Activated T-cell treated with anti-CD3 and anti-CD28 coated beads, Interleukin-2, amount 50 U/mL, for 24 hours (primary cell): ENCODE measurements around the gene TENT5C.

Experiments used
- DNase-seq: peaks from one replicate; pipeline ENCODE4 v3.0.0-alpha.2; 2020
- H3K27ac Mint-ChIP-seq: 2 replicates; pipeline ENCODE4 v1.8.0; 2020; ENCODE audit warnings: mild to moderate bottlenecking, mixed read lengths
- H3K27me3 Mint-ChIP-seq: 2 replicates; pipeline ENCODE4 v1.8.0; 2020; ENCODE audit warnings: mixed read lengths
- H3K36me3 Mint-ChIP-seq: 2 replicates; pipeline ENCODE4 v1.8.0; 2020; ENCODE audit warnings: low read depth, mixed read lengths
- H3K4me1 Mint-ChIP-seq: 2 replicates; pipeline ENCODE4 v1.8.0; 2020; ENCODE audit warnings: low read depth, mixed read lengths
- H3K4me3 Mint-ChIP-seq: 2 replicates; pipeline ENCODE4 v1.8.0; 2020; ENCODE audit warnings: mild to moderate bottlenecking, moderate library complexity, mixed read lengths
- H3K9me3 Mint-ChIP-seq: 2 replicates; pipeline ENCODE4 v1.8.0; 2020; ENCODE audit warnings: mixed read lengths

The TENT5C gene

DNA sequence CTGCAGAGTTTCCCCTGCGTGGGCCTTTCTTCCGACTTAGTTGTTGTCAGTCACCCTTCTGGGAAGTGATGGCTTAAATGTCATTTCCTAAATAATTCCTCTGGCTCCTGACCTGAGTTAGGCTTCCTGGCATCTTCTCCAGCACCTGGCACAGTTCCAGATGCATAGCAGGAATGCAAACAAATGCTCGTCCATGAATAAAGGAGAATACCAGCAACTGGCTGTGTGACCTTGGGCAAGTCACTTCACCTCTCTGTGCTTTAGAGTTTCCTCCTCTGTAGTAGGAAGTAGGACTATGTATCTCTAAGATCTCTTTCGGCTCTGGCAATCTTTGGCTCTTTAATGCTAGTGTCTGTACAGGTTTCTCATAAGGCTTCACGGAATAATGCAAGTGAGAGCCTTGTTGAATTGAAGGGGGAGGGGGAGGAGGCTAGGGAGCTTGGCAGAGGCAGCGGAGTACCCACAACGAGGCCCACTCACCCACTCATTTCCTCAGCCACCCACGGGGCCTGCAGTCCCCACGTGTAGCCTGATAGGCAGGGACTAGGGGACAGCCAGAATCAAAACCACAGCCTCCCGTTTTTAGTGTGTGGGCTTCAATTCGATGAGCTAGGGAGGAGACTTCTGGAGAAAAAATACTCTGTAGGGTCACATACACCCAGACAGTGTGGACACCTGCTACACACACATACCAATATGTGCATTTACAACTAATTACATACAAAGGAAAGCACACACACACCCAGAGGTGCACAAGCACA lies 48.1 kb downstream of the TENT5C start:
- Mint-ChIP-seq H3K36me3 (no peaks in the 10 kb centered on the region), H3K27ac (peak overlapping the region; percentile 68), H3K27me3 (peaks cover 29% of the 10 kb centered on the region), H3K4me1 (peaks cover 75% of the 10 kb centered on the region), H3K9me3 (no peaks in the 10 kb centered on the region), H3K4me3 (peak overlapping the region; percentile 53)
- peak; percentile 50 for DNase-seq

DNA sequence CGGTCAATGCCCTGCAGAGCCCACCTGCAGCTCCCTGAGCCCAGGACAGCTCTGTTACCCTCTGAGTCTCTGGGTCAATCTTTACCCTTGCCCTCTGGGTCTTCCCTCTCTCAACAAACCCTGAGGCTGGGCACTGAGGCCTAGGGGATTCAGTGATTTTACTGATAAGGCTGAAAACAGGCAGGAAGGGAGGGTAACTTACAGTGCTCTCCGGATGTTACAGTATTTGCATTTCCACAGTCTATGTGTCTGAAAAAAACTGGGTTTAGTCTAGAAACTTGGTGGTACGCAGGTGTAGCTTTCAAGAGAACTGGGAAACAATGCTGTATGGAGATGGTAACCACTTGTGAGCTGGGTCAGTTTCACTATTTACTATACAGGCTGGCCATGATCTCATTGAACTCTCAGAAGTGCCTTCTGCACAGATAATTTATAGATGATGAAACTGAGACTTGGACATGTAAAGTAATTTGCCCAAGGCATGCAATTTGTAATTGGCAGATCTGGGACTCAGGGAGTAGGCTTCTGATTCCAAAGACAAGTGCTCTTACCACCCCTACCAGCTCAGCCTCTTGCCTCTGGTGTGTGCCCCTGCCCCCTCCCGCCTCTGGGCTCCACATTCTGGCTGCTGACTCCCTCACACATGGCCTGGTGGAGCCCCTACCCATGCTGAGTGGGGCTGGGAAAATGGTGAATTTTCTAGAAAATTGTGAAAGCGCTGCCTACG lies 48.8 kb downstream of the TENT5C start:
- no peaks in the 10 kb centered on the region for H3K9me3 Mint-ChIP-seq
- DNase-seq = peak; percentile 37
- no peaks in the 10 kb centered on the region for H3K36me3 Mint-ChIP-seq
- peaks cover 25% of the 10 kb centered on the region for H3K27me3 Mint-ChIP-seq
- H3K4me1 Mint-ChIP-seq = peaks cover 78% of the 10 kb centered on the region
- peak overlapping the region; percentile 60 for H3K4me3 Mint-ChIP-seq
- peak overlapping the region; percentile 68 for H3K27ac Mint-ChIP-seq

DNA sequence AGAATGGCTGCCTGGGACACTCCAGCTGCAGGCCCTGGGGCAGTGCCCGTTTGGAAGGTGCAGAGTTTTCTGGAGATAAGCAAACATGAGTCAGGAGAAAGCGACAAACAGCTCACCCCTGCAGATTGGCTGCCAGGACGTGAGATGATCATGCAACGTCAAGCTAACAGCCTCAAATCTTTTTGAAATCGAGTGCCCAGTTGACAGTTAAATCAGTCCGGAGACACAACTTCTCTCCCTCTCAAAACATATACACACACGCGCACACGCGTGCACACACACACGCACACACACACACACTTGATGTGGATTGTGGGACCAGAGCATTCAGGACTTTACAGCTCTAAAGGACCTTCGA lies 49.4 kb downstream of the TENT5C start:
- no peaks in the 10 kb centered on the region for H3K36me3 Mint-ChIP-seq
- H3K9me3 Mint-ChIP-seq = no peaks in the 10 kb centered on the region
- H3K27ac Mint-ChIP-seq = peak overlapping the region; percentile 68
- DNase-seq = no peak
- H3K4me1 Mint-ChIP-seq = peaks cover 83% of the 10 kb centered on the region
- H3K27me3 Mint-ChIP-seq = peaks cover 23% of the 10 kb centered on the region
- H3K4me3 Mint-ChIP-seq = peak overlapping the region; percentile 60

DNA sequence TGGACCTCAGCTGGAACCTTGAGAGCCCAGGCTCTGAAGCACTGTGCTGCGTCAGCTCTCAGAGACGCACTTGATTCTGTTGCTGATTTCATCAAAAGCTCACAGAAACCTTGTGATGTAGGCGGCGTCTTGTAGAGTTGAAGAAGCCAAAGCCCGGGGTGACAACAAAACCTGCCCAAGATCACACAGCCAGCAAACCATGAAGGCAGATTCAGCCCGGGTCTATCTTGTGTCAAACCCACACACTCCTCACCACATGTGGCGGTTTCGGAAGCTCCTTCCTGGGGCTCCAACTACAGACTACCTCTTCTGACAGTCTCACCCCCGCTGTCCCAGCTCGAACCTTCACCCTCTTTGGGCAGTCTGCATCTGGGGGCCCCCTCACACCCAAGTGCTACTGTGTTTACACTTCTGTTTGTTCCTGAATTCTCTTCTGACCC lies 50.4 kb downstream of the TENT5C start:
- Mint-ChIP-seq H3K27me3 (peaks cover 14% of the 10 kb centered on the region), H3K4me3 (peak overlapping the region; percentile 60), H3K9me3 (no peaks in the 10 kb centered on the region), H3K27ac (peak overlapping the region; percentile 83), H3K4me1 (peaks cover 91% of the 10 kb centered on the region), H3K36me3 (no peaks in the 10 kb centered on the region)
- DNase-seq = peak; percentile 78

DNA sequence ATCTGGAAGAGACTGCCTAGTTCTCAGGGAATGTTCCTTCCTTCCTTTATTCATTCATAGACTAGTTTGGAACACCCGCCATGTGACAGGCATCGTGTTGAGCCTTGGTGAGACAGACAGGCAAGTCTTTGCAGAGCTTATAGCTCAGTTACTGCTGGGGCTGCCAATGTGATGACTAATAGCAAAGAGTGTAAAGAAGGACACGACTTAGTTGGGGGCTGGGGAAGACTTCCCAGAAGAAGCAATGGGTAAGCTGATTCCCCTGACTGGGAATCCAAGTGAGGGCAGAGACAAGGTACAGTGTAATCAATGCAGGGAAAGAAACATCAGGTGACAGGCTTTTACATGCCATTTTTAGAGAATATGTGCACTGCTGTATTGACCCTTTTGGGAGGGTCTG lies 51.2 kb downstream of the TENT5C start:
- Mint-ChIP-seq H3K27me3 (peaks cover 11% of the 10 kb centered on the region), H3K4me3 (no peak overlapping the region), H3K27ac (no peak overlapping the region), H3K4me1 (peaks cover 97% of the 10 kb centered on the region), H3K36me3 (no peaks in the 10 kb centered on the region), H3K9me3 (peaks cover 7% of the 10 kb centered on the region)
- peak; percentile 33 for DNase-seq

DNA sequence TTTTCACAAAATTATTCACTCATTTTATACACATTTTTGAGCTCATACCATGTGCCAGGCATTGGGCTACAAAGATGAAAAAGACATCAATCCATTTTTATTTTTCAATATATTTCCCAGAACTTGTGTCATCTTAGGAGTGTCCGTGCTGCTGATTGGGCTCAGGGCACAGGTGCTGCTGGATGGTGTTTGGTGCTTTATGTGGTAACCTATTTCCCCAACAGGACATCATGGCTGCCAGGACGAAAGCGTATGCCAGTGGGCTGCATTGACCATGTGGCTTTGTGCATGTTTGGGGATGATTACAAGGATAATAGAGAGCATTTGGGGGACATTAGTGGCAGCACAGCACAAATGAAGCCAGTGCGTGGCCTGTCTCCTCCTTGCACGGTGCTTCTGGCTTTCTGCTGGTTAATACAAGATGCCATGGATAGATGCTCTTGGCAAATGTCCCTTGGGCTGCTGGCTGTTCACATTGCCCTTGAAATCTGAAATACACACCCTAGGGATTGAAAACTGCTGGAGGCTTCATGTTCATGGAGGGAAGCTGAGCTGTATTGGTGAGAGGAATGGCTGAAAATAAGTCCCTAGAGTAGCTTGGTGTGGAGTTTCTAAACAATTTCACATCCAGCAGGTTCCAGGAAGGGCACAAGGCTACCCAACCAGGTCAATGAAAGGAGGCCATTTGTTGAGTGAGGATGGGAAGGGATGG lies 52.3 kb downstream of the TENT5C start:
- Mint-ChIP-seq H3K27me3 (peaks cover 2% of the 10 kb centered on the region), H3K36me3 (peaks cover 1% of the 10 kb centered on the region), H3K27ac (peak overlapping the region; percentile 3), H3K4me3 (no peak overlapping the region), H3K4me1 (peaks cover 96% of the 10 kb centered on the region), H3K9me3 (peaks cover 11% of the 10 kb centered on the region)
- DNase-seq = peak; percentile 33

DNA sequence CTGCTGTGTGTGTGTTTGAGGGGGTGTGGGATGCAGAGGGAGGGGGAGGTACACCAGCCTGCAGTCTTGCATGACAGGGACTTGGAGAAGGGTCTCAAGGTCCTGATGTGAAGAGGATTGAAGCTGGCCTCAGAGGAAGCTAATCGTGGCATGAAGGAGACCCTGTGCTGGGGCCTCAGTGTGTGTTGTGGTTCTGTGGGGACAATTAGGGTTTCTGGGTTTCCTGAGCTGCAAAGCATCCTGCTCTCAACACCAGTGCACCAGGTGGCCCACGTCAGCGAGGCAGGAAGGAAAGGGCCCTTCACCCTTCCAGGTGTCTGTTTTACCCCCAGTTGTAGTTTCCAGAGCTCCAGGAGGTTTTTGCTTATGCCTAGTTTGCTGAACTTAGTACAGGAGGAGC lies 52.8 kb downstream of the TENT5C start:
- H3K27me3 Mint-ChIP-seq = peaks cover 2% of the 10 kb centered on the region
- H3K9me3 Mint-ChIP-seq = peaks cover 11% of the 10 kb centered on the region
- peaks cover 96% of the 10 kb centered on the region for H3K4me1 Mint-ChIP-seq
- peak; percentile 58 for DNase-seq
- H3K36me3 Mint-ChIP-seq = peaks cover 1% of the 10 kb centered on the region
- H3K27ac Mint-ChIP-seq = peak overlapping the region; percentile 3
- no peak overlapping the region for H3K4me3 Mint-ChIP-seq

DNA sequence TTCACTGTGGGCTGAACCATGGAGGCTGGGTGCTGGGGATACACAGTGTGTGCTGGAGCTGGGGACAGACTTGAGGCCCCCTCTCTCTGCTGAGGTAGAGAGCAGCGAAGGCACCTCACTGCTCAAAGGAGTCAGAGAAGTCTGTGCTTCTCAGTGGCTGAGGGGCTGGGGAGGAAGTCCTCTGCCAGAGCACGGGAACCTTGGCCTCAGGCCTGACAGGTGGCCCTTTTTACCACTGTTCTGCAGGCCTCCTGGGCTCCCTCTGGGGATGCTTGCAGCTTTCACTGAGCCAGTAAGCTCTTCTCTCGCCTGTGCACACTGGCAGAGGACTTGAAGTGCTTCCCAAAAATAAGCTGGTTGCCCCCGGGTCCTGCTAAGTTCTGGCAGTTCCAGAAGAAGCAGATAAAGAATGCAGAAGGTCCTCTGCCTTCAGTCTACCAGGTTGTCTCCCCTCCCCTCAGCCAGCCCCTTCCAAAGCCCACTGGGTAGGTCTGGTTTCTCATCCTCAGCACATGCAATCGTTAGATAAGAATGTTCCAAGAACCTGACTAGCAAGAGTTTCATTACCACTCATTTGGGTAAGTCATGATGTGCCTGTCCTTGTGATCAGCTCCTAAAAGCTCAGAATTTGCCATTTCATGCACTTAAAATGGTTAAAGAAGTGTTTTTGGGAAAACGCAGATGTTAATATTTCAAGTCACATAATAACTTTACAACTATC lies 53.9 kb downstream of the TENT5C start:
- Mint-ChIP-seq H3K9me3 (peaks cover 11% of the 10 kb centered on the region), H3K27ac (peak overlapping the region; percentile 47), H3K4me3 (no peak overlapping the region)

DNA sequence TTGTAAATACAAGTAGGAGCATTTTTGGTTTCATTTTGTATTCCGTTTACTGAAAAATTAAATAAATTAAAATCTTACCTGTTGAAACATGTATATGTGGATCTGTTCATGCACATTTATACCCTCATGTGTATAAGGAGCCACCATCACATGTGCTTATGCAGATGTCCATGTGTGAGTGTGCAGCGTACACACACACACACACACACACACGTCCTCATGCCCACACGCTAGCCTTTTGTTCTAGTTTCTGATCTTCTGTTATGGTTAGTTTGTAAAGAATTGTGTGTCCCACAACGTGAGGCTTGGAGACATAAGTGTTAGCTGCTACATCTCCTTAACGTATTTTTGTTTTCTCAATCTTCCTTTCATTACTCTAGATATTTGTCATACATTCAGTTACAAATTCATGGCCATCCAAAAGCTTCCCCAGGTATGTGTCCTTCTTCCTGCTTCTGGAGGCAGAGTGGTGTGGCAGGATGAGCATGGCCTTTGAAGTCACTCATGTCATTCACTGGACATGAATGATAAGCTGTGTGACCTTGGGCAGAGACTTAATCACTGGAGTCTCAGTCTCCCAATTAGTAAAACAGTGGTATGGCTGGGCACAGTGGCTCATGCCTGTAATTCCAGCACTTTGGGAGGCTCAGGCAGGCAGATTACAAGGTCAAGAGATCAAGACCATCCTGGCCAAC lies 54.6 kb downstream of the TENT5C start:
- Mint-ChIP-seq H3K27ac (peak overlapping the region; percentile 31), H3K9me3 (peaks cover 11% of the 10 kb centered on the region), H3K4me3 (no peak overlapping the region), H3K27me3 (peaks cover under 1% of the 10 kb centered on the region), H3K36me3 (peaks cover 1% of the 10 kb centered on the region), H3K4me1 (peaks cover 96% of the 10 kb centered on the region)
- DNase-seq = peak; percentile 30

More for the DNA sequence above, 53.9 kb downstream of the TENT5C start:
- Mint-ChIP-seq H3K36me3 (peaks cover 1% of the 10 kb centered on the region), H3K4me1 (peaks cover 96% of the 10 kb centered on the region), H3K27me3 (peaks cover 2% of the 10 kb centered on the region)
- DNase-seq = peak; percentile 55

DNA sequence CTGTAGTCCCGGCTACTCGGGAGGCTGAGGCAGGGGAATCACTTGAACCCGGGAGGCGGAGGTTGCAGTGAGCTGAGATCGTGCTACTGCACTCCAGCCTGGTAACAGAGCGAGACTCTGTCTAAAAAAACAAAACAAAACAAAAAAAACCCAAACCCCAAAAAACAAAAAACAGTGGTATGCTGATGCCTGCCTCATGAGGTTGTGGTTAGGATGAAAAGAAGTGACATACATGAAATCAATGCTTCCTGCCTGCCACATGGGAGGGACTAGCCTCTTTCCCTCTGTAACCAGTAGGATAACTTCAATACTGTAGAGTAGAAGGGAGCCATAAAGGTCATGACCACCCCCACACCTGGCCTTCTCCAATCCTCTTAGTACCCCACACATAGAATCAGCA lies 55.2 kb downstream of the TENT5C start:
- H3K27me3 Mint-ChIP-seq = no peaks in the 10 kb centered on the region
- no peak for DNase-seq
- H3K4me1 Mint-ChIP-seq = peaks cover 96% of the 10 kb centered on the region
- H3K9me3 Mint-ChIP-seq = peaks cover 11% of the 10 kb centered on the region
- peaks cover 1% of the 10 kb centered on the region for H3K36me3 Mint-ChIP-seq
- no peak overlapping the region for H3K4me3 Mint-ChIP-seq
- H3K27ac Mint-ChIP-seq = peak overlapping the region; percentile 31

DNA sequence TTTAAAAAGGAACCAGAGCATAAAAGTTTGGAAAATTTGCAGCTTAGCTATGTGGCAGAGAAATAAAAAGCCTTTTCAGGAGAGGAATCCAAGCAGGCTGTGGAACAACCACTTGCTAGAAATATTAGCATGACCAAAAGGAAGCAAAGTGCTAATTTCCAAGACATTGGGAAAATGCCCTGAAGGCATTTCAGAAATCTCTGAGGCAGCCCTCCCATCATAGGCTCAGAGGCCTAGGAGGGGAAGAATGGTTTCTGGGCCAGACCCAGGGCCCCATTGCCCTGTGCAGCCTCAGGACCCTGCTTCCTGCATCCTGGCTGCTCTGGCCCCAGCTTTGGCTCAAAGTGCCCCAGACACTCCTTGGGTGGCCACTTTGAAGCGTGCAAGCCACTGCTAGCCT lies 56.8 kb downstream of the TENT5C start:
- Mint-ChIP-seq H3K27ac (no peak overlapping the region), H3K4me3 (no peak overlapping the region), H3K4me1 (peaks cover 88% of the 10 kb centered on the region), H3K27me3 (no peaks in the 10 kb centered on the region), H3K36me3 (peaks cover 1% of the 10 kb centered on the region), H3K9me3 (peaks cover 11% of the 10 kb centered on the region)
- no peak for DNase-seq

DNA sequence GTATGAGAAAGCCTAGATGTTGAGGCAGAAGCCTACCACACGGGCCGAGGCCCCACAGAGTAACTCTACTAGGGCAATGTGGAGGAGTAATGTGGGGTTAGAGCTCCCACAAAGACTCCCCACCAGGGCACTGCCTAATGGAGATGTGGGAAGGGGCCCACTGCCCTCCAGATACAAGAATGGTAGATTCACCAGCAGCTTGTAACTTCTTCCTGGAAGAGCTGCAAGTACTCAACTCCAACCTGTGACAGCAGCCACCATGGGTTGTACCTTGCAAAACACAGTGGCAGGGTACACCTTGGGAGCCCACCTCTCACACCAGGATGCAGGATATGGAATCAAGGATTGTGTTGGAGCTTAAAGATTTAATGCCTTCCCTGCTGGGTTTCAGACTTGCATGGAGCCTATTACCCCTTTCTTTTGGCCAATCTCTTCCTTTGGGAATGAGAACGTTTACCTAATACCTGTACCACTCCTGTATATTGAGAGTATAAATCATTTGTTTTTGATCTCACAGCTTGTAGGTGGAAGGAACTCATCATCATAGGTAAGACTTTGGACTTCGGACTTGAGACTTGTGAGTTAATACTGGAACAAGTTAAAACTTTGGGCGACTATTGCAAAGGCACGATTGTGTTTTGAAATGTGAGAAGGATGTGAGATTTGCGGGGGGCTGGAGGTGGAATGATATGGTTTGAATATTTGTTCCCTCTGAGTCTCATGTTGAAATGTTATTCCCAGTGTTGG lies 57.5 kb downstream of the TENT5C start:
- Mint-ChIP-seq H3K4me3 (no peak overlapping the region), H3K4me1 (peaks cover 86% of the 10 kb centered on the region), H3K36me3 (peaks cover 1% of the 10 kb centered on the region), H3K9me3 (peaks cover 11% of the 10 kb centered on the region), H3K27me3 (no peaks in the 10 kb centered on the region), H3K27ac (peak overlapping the region; percentile 88)
- no peak for DNase-seq

DNA sequence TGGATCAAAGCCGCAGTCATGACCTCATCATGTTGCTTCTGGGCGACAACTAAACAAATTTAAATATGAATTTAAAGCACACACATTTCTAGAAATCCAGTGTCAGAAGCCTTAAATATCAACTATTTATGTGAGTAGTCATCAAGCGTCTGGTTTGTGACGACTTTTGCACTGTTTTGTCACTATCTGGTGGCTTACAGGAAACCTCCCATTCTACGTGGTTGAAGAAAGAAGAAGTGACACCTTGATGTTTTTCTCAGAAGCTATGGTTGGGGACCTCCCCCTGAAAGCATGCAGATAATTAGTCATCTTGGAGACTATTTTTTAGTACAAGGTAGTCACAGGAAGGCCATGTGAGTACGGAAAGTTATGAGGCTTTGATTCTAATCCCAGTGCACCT lies 58.5 kb downstream of the TENT5C start:
- no peaks in the 10 kb centered on the region for H3K27me3 Mint-ChIP-seq
- H3K36me3 Mint-ChIP-seq = peaks cover 1% of the 10 kb centered on the region
- peaks cover 76% of the 10 kb centered on the region for H3K4me1 Mint-ChIP-seq
- H3K4me3 Mint-ChIP-seq = no peak overlapping the region
- peaks cover 11% of the 10 kb centered on the region for H3K9me3 Mint-ChIP-seq
- H3K27ac Mint-ChIP-seq = peak overlapping the region; percentile 88
- no peak for DNase-seq
